Endodermal cell (in vitro differentiated cells): ENCODE results near the gene S100PBP. TPM values are rescaled to one million over a fixed set of nuclear protein-coding genes. Genes with fewer than 3 reads are reported as not detected.
A peak's percentile ranks its signal among the peaks of the same experiment; 100 is the strongest.

Source experiments
- DNase-seq: peaks from one replicate; pipeline ENCODE4 v3.0.0-alpha.2; 2017
- H3K27ac ChIP-seq: 2 replicates; pipeline ENCODE4 v1.5.1; 2013; ENCODE audit warnings: mild to moderate bottlenecking, low read depth, low read length, moderate library complexity
- H3K27me3 ChIP-seq: 2 replicates; pipeline ENCODE4 v1.6.1; 2013; ENCODE audit warnings: mild to moderate bottlenecking, low read length, moderate library complexity; ENCODE audit not compliant: insufficient read depth, control insufficient read depth, poor library complexity, severe bottlenecking
- H3K36me3 ChIP-seq: 2 replicates; pipeline ENCODE4 v1.7.0; 2013; ENCODE audit warnings: mild to moderate bottlenecking, low read length, moderate library complexity; ENCODE audit not compliant: control insufficient read depth, insufficient read depth
- H3K4me1 ChIP-seq: one replicate; pipeline ENCODE4 v1.7.0; 2013; ENCODE audit warnings: low read length; ENCODE audit not compliant: control insufficient read depth, insufficient read depth
- H3K4me3 ChIP-seq: 2 replicates; pipeline ENCODE4 v1.5.1; 2013; ENCODE audit warnings: mild to moderate bottlenecking, low read length, moderate library complexity
- H3K9ac ChIP-seq: 2 replicates; pipeline ENCODE4 v1.6.1; 2013; ENCODE audit warnings: mild to moderate bottlenecking, low read length, moderate library complexity; ENCODE audit not compliant: poor library complexity, severe bottlenecking; ENCODE audit errors: extremely low read depth
- H3K9me3 ChIP-seq: 2 replicates; pipeline ENCODE4 v1.6.1; 2013; ENCODE audit warnings: mild to moderate bottlenecking, low read length, moderate library complexity; ENCODE audit not compliant: control insufficient read depth
- H3K27ac Mint-ChIP-seq: 2 replicates; pipeline ENCODE4 v1.8.0; 2020; ENCODE audit warnings: mixed read lengths
- H3K27me3 Mint-ChIP-seq: 2 replicates; pipeline ENCODE4 v1.8.0; 2021; ENCODE audit warnings: mild to moderate bottlenecking, mixed read lengths; ENCODE audit not compliant: insufficient read depth
- H3K36me3 Mint-ChIP-seq: 2 replicates; pipeline ENCODE4 v1.8.0; 2020; ENCODE audit warnings: low read depth, mixed read lengths
- H3K4me1 Mint-ChIP-seq: 2 replicates; pipeline ENCODE4 v1.8.0; 2020; ENCODE audit warnings: mixed read lengths
- H3K4me3 Mint-ChIP-seq: 2 replicates; pipeline ENCODE4 v1.8.0; 2020; ENCODE audit warnings: mild to moderate bottlenecking, moderate library complexity, mixed read lengths
- H3K9me3 Mint-ChIP-seq: 2 replicates; pipeline ENCODE4 v1.8.0; 2020; ENCODE audit warnings: mild to moderate bottlenecking, mixed read lengths
- CTCF ChIP-seq: fragments of 200-600 bp; sonication (generic); conservative IDR thresholded peaks from 2 replicates; pipeline ENCODE4 v1.5.0; 2021; ENCODE audit warnings: antibody characterized with exemption, mild to moderate bottlenecking
- WGBS, 2 experiments: methylation state at CpG; one replicate each; pipeline versions ENCODE4 v1.1.5 to v1.1.7; 2013; ENCODE audit warnings: missing lambda C conversion rate in 2 of 2, mixed read lengths in 1 of 2; ENCODE audit not compliant: insufficient coverage in 1 of 2, insufficient read length in 1 of 2; 5-methylcytosine and 5-hydroxymethylcytosine counted together
- total RNA-seq, 2 donors: library from RNA; stranded (reverse); fragmentation: NEBNext Ultra II Directional in 1 of 2; extraction: Animal tissue kit (Norgen Biotek cat#: 25700) in 1 of 2; gene quantifications; 2 replicates in 1 of 2; 3 replicates in 1 of 2; pipeline ENCODE4 v1.2.1, GENCODE V29; 2021

The S100PBP gene
- total RNA-seq, 2 donors from 2014 or later, result 91.4 to 112 TPM

- H3K4me3 Mint-ChIP-seq, result no peak overlapping the region
- Histone ChIP-seq H3K36me3 (peaks cover 72% of the 10 kb centered on the region), H3K4me3 (no peak overlapping the region), H3K9ac (no peak overlapping the region), H3K27me3 (no peaks in the 10 kb centered on the region), H3K27ac (peak overlapping the region; percentile 32), H3K4me1 (peaks cover 16% of the 10 kb centered on the region), H3K9me3 (no peaks in the 10 kb centered on the region)
- peak; percentile 50 for DNase-seq
- H3K27me3 Mint-ChIP-seq, result no peaks in the 10 kb centered on the region
- no peaks in the 10 kb centered on the region for H3K9me3 Mint-ChIP-seq
- WGBS, 2 experiments, result 92 to 93% methylated on average over 7 of the region's 7 CpGs
- H3K27ac Mint-ChIP-seq, result peak overlapping the region; percentile 82
- peaks cover 53% of the 10 kb centered on the region for H3K36me3 Mint-ChIP-seq
- TF ChIP-seq CTCF, result no peak
- H3K4me1 Mint-ChIP-seq, result peaks cover 24% of the 10 kb centered on the region
Measured at GRCh38 chr1:32773764-32774463, 43.5 kb upstream of the S100PBP start.

GRCh38 chr1:32774464-32774808 lies 43.0 kb upstream of the S100PBP start:
- DNase-seq, result peak; percentile 49
- Histone ChIP-seq H3K4me3 (no peak overlapping the region), H3K9me3 (no peaks in the 10 kb centered on the region), H3K27me3 (no peaks in the 10 kb centered on the region), H3K4me1 (peaks cover 16% of the 10 kb centered on the region), H3K9ac (no peak overlapping the region), H3K27ac (peak overlapping the region; percentile 32), H3K36me3 (peaks cover 74% of the 10 kb centered on the region)
- Mint-ChIP-seq H3K4me1 (peaks cover 24% of the 10 kb centered on the region), H3K27ac (peak overlapping the region; percentile 82), H3K27me3 (no peaks in the 10 kb centered on the region), H3K9me3 (no peaks in the 10 kb centered on the region), H3K4me3 (no peak overlapping the region), H3K36me3 (peaks cover 54% of the 10 kb centered on the region)
- no peak for TF ChIP-seq CTCF

- peaks cover 59% of the 10 kb centered on the region for H3K36me3 Mint-ChIP-seq
- no peak overlapping the region for H3K27ac Mint-ChIP-seq
- H3K27ac ChIP-seq, result peak overlapping the region; percentile 49
- H3K36me3 ChIP-seq, result peaks cover 78% of the 10 kb centered on the region
- no peak for TF ChIP-seq CTCF
- peak; percentile 39 for DNase-seq
- H3K9me3 Mint-ChIP-seq, result no peaks in the 10 kb centered on the region
- H3K9ac ChIP-seq, result no peak overlapping the region
- no peak overlapping the region for H3K4me3 Mint-ChIP-seq
- H3K27me3 ChIP-seq, result no peaks in the 10 kb centered on the region
- 87 to 93% methylated on average over 2 of the region's 2 CpGs for WGBS, 2 experiments
- H3K4me1 Mint-ChIP-seq, result peaks cover 24% of the 10 kb centered on the region
- no peaks in the 10 kb centered on the region for H3K27me3 Mint-ChIP-seq
- H3K4me1 ChIP-seq, result peaks cover 16% of the 10 kb centered on the region
- no peak overlapping the region for H3K4me3 ChIP-seq
- no peaks in the 10 kb centered on the region for H3K9me3 ChIP-seq
Measured at GRCh38 chr1:32774950-32775634, 42.4 kb upstream of the S100PBP start.
